HK-2 (cell line): ENCODE results near the gene TBC1D10A.
A peak's percentile ranks its signal among the peaks of the same experiment; 100 is the strongest.

Experiments used
- DNase-seq: peaks from one replicate; pipeline ENCODE4 v3.0.0-alpha.2; 2018; ENCODE audit not compliant: unreplicated experiment

Gene TBC1D10A, protein sequence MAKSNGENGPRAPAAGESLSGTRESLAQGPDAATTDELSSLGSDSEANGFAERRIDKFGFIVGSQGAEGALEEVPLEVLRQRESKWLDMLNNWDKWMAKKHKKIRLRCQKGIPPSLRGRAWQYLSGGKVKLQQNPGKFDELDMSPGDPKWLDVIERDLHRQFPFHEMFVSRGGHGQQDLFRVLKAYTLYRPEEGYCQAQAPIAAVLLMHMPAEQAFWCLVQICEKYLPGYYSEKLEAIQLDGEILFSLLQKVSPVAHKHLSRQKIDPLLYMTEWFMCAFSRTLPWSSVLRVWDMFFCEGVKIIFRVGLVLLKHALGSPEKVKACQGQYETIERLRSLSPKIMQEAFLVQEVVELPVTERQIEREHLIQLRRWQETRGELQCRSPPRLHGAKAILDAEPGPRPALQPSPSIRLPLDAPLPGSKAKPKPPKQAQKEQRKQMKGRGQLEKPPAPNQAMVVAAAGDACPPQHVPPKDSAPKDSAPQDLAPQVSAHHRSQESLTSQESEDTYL

DNA sequence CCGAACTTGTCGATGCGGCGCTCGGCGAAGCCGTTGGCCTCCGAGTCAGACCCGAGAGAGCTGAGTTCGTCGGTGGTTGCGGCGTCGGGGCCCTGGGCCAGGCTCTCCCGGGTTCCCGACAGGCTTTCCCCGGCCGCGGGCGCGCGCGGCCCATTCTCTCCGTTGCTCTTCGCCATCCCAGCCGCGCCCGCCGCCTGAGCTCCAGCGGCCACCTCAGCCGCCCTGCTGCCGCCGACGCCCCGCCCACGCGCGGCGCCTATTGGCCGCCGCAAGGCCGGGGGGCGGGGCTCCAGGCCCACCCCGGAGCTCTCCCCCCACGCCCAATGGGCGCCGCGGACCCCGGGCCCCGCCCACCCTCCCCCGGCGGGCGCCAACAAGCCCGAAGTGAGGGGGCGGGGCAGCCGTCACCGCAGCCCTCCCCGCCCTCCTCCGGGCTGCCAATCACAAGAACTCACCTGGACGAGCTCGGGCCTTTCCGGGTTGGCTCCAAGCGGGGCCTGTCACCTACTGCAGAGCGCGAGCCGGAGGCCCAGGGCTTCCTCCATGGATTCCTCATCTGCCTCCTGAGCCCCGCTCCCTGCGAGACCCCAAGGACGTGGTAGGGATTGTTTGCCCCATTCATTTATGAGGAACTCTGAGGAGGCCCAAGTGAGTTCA, at the start of gene TBC1D10A:
Gene TBC1D10A (minus strand): TSS at position 236 of the 657 bp plus-strand sequence. CDS start 60 bp downstream, at position 176.
- DNase-seq: peak; percentile 89

DNA sequence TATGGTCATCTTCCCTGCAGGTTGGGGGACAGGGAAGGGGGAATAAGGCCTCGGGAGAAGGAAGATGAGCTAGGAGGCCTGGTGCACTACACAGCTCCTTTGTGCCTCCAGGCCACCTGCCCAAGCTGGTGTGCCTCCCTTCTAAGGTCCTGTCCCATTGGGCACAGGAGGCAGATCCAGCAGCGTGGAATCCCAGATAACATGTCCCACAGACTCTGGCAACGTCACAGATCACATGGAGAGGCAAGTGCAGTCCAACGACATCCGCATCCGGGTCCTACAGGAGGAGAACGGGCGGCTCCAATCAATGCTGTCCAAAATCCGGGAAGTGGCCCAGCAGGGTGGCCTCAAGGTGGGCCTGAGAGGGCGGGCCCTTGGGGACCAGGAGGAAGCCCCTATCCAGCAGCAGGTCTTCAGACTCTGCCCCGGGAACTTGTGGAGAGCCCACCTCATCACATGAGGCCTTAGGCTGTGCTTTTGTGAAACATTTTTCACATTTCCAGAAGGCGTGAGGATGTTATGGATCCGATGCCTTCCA, 48.6 kb upstream of the TBC1D10A start:
- DNase-seq: no peak

DNA sequence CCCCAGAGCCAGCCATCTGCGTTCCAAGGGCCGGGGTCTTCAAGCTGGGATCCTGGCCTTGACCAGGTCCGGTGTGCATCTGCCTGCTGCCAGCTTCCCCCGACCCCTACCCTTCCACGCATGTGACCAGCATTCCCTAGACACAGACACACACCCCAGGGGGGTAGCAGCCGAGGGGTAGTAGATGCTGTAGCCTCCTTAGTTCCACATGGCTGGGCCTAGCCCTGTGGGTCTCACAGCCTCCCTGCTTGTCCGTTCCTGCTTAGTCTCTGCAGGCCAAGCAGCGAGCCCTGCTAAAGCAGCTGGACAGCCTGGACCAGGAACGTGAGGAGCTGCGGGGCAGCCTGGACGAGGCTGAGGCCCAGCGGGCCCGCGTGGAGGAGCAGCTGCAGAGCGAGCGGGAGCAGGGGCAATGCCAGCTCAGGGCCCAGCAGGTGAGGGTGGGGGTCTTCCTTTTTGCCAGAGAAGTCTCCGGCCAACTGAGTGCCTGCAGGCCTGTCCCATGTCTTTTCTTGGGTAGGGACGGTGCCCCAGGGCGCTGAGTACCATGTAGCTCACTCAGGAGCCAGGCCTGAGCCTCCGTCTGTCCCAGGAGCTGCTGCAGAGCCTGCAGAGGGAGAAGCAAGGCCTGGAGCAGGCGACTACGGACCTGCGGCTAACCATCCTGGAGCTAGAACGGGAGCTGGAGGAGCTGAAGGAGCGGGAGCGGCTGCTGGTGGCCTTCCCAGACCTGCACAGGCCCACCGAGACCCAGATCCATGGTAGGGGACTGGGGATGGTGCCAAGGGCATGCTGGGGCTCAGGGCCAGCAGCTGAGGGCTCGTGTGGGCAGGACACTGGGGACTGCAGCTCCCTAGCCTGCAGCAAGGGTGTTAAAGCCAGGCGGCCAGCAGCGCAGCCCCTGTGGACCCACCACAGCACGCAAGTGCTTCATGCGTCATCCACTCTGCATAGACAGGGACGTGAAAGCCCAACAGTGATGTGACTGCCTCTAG, 46.9 kb upstream of the TBC1D10A start:
- no peak for DNase-seq

DNA sequence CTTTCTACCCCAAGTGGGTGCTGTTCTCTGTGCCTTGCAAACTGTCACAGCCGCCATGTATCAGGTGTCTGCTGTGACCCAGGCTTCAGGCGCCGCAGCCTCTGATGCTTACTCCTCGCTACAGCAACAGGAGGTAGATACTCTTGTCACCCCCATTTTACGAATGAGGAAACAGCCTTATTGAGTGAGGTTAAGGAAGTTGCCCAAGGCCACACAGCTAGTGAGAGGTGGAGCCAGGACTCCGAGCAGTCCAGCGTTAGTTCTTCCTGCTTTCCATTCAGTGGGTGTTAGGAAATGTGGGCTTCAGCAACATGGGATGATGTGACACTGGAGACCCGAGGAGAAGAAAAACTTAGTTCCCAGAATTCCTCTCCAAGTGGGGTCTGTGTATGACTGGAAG, 46.2 kb upstream of the TBC1D10A start:
- no peak for DNase-seq

DNA sequence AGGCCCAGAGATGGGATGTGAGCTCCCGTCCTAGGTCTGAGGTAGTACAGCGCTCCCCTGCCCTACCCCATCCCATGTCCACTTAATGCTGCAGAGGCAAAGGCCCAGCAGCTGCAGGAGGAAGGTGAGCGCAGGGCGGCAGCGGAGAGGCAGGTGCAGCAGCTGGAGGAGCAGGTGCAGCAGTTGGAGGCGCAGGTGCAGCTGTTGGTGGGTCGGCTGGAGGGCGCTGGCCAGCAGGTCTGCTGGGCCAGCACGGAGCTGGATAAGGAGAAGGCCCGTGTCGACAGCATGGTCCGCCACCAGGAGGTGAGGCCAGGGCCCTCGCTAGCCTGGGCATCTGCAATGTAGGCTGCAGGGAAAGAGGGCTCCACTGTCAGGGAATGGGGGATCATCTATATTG, 45.2 kb upstream of the TBC1D10A start:
- no peak for DNase-seq

DNA sequence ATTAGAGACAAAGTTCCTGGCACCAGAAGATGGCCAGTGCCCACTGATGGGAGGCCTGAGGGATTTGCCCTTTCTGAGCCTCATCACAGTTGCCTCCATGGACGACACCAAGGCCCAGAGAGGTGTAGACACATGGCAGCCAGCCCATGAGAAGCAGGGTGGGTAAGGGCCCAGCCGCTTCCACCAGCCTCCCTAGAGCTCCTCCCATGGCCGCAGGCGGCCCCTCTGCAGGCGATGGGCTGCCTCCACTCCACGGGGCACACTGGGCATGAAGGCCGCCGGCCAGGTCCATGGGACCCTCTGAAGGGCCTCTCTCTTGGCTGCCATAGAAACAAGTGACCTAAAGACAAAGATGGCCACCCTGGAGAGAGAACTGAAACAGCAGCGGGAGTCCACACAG, 44.6 kb upstream of the TBC1D10A start:
- DNase-seq: no peak

DNA sequence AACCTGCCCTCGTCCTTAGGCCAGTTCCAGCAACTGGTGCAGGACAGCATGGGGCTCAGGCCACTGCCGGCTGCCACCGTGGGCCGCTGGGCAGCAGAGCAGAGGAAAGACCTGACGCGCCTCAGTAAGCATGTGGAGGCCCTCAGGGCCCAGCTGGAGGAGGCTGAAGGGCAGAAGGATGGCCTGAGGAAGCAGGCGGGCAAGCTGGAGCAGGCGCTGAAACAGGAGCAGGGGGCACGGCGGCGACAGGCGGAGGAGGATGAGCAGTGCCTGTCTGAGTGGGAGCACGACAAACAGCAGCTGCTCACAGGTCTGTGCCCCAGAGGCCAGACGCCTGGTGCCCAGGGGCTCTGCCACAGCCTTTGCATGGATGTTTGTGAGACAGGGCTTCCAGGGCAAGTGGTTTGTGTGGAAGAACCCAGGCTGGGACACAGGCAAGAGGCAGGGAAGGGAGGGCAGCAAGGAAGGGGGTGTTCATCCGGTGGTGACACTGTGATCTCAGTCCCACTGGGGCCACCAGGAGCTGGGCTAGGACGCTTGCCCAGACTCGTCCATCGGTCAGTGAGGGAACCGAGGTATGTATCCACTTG, 44.0 kb upstream of the TBC1D10A start:
- no peak for DNase-seq

DNA sequence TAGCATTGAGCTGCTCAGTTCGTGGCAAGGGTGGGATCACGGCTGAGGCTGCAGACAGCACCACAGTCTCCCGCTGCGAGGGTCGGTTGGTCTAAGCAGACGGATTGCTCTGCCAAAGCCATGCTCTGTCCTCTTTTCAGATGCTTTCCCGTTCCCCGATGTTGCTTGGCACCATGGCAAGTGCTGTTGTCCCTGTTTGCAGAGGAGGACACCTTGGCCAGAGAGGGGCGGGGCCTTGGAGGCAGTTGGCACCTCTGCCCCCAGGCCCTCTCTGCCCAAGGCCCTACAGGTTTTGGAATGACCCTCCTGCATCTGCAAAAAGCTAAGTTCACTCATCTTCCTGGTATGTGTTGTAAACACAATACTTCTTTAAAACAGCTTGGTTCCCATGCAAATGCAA, 41.7 kb upstream of the TBC1D10A start:
- DNase-seq: no peak

DNA sequence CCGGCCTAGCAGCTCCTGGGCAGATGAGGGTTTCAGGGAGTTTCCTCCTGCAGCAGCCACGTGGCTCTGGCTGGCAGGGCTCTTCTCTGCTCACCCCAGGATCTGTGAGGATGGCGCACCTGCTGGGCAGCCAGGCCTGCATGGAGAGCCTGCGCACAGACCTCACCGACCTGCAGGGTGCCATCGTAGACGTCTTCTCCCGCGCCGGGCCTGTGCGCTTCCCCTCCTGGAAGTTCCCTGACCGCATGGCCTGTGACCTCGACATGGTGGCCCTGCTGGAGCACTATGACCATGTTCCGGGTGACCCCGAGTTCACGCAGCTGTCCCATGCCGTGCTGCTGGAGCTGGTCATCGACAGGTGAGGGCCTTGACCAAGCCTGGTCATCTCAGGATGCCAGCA, 39.1 kb upstream of the TBC1D10A start:
- no peak for DNase-seq

DNA sequence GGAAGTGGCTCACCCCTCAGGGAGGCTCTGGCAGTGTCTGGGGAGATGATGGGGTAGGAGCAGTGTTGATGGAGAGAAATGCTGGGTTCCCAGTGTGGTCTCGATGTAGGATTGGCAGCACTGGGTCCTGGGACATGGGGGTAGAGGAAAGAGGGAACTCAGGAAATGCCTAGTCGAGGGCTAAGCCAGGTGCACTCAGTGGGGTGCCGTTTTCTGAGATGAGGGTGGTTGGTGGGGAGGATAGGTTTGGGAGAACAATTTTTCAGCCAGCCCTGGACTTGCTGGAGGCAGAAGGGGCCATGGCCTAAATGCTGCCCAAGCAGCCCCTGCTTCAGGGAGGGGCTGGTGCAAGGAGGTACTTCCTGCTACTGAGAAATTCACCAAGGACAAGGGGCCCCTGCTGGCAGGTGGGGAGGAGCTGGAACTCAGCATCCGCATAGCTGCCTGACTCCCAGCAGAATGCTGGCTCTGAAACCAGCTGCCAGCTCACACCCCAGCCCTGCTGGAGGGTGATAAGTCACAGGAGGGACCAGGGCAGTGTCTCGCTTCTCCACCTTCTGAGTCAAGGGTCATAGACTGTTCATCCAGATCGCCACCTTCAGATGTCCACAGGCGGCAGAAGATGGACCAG, 36.0 kb upstream of the TBC1D10A start:
- no peak for DNase-seq

DNA sequence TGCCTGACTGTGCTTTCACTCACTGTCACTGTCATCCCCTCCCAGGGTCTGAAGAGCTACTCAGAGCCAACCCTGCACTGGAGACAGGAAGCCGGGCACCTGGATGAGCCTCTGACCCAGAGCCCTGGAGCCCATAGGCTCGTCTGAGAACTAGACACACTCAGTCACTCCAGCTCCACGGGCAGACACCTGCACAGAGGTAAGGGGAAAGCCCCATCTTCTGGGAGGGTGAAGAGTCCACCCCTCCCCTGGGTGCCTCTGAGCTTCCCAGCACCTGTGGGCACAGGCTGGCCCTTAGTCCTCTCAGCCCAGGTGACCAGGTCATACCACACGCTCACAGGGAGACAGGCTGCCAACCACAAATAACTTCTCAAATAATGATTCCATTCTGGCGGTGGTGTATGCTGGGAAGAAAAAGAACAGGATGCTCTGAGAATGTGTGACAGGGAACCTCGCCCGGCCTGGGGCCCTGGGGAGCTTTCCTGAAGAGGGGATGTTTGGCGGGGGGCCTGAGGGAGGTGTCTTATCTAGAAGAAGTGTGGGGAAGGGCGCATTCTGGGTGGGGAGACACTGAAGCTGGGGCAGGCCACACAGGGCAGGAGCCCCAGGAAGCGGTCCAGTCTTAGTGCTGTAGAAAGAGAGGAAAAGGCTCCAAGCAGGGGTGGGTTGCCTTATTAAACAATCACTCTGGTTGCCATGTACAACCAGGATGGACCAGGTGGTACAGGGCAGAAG, 35.3 kb upstream of the TBC1D10A start:
- DNase-seq: no peak

DNA sequence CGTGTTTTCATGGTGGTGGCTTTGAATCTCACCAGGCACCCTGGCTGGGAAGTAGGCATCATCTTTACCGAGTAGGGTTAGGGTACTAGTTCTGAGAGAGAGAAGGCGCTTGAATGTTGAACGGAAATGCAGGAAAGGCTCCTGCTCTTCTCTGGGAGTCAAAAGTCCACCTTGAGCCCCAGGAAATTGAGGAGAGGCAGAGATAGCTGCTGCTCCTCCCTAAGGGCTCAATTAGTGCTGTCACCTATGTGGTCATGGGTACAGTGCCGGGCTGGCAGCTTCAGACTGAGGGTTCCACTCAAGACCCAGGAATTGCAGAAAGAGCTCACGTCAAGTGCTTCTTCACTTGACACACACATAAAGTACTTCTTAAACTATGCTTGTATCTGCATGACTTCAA, 31.8 kb upstream of the TBC1D10A start:
- no peak for DNase-seq

DNA sequence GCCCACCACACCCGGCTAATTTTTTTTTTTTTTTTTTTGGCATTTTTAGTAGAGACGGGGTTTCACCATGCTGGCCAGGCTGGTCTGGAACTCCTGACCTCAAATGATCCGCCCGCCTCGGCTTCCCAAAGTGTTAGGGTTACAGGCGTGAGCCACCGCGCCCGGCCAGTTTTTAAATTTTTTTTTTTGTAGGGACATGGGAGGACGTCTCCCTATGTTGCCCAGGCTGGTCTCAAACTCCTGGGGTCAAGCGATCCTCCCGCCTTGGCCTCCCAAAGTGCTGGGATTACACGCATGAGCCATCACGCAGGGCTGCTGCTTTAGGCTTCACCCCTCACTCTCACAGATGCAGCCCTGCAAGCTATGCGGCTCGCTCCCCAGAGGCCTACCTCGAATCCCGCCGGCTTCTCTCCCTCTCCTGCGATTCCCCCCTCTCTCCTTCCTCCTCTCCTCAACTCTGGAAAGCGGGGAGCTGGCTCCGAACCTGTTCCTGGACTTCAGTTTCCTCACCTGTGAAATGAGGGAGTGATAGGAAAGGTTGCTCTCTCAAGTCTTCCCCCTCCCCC, 31.0 kb upstream of the TBC1D10A start:
- no peak for DNase-seq

DNA sequence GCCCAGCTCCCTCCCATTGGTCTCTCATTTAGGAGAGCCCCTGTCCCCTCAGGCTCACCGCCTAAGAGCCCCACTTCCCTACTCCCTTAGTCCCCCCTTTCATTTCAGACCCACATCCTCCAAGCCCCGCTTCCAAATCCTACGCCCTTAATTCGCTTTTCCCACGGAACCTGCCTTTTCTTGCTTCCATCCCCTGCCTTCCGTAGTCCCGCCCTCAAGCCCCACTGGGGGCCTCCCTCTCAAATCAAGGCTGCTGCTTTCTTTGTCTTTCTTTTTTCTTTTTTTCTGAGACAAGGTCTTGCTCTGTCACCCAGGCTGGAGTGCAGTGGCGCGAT, 30.5 kb upstream of the TBC1D10A start:
- DNase-seq: no peak

DNA sequence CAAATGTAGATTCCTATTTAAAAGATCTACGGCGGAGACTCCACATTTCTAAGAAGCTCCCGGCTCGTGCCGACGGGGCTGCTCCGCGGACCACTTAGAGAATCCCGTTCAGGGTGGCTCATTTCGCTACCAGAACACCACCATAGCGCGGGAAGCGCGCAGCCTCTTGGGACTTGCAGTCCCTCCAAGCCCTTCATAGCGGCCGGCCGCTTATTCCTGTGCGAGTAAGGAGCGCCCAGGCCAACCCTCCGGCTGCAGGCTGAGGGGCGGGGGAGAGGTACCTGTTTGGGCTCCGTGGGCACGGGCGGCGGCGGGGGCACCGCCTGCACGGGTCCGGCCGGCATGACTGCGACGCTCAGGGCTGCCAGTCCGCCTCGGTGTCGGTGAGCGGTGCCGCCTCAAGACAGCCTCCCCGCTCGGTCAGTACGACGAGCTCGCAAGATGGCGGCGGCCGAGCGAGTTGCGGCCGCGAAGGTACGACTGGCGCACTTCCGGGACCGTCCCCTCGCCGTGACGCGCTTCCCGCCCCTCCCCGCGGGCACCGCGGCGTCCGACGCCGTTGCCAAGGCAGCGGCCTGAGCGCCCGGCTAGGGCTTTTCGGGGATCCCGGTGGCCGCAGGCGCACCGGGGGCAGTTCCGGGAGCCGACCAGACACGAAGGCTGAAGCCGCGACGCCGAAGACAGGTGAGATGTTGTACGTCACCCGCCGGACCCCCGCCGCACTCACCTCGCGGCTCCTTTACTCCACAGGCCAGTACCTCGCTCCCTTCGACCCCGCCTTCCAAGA, 29.9 kb upstream of the TBC1D10A start, which contains the start of the genes CCDC157 and SF3A1:
Gene CCDC157 (plus strand): TSS at position 559 of the 787 bp plus-strand sequence. CDS start 8,994 bp downstream, outside the sequence.
Gene SF3A1 (minus strand): TSS at position 446 of the 787 bp plus-strand sequence. CDS start 102 bp downstream, at position 344.
- peak; percentile 81 for DNase-seq

DNA sequence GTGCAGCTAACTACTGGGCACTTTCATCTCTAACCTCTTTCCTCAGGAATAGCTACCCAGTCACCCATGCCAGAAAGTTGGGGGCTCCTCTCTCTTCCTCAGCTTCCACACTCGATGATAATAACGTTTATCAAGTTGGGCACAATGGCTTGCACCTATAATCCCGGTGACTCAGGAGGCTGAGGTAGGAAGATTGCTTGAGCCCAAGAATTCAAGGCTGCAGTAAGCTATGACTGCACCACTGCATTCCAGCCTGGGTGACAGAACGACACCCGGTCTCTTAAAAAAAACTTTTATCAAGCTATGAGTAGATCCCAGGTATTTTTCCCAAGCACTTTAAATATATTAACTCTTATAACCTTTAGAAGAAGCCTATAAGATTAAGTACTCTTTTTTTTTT, 27.9 kb upstream of the TBC1D10A start:
- DNase-seq: no peak

DNA sequence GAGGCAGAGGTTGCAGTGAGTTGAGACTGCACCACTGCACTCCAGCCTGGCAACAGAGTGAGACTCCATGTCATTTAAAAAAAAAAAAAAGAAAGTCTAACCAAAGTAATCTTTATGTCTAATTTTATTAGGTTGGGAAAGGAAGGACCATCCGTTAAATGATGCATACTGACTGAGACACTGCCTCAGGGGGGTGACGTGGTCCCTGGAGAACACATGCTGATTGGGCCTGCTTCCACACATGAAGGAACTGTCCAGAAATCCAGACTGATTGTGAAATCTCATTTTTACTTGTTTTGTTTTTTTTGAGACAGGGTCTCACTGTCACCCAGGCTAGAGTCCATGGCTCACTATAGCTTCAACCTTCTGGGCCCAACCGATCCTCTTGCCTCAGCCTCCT, 24.5 kb upstream of the TBC1D10A start:
- DNase-seq: no peak

DNA sequence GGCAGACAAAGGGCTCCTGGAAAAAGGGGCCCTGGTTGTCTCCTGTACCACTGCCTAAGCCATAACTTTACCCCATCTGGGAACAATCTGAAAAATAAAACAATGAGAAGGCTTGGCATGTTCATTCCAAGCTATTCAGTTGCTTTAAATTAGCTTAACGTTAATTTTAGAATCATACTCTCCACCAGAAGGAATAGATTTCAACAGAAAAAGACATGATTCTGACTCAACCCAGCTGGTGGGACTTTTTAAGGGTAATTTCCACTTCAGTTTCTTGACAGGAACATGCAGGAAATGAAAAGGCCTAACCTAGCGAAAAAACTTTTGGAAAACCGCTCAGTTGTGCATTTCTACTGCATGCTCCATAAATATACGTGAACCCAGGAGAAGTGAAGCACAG, 22.1 kb upstream of the TBC1D10A start:
- no peak for DNase-seq

DNA sequence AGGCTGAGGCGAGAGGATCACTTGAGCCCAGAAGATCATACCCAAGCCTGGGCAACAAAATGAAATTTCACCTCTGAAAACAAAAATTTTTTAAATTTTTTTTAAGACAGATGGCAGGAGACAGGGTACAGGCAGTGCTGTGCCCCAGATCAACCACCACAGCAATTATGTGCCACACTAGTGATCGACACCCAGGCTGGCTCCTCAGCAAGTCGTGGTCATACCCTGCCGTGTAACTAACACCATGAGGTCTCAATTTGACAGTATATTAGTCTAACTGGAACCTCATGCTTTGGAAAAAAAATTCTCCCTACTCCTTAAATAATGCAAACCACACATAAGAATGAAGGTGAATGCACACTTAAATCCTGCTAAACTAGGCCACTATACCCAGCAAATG, 21.7 kb upstream of the TBC1D10A start:
- no peak for DNase-seq
